Liver (tissue), 3 donors: ENCODE results near the gene TINAG.

Experiments used
- ATF3 ChIP-seq: IDR thresholded peaks from 2 replicates; pipeline ENCODE4 v1.6.1; 2016; ENCODE audit warnings: antibody characterized with exemption
- CTCF ChIP-seq: fragments of 150-350 bp; IDR thresholded peaks from 2 replicates; pipeline ENCODE4 v1.5.1; 2017; ENCODE audit warnings: improper control_type of control experiment, low read depth, low read length; ENCODE audit not compliant: missing input control
- GABPA ChIP-seq, 2 donors: IDR thresholded peaks in 1 of 2; conservative IDR thresholded peaks in 1 of 2; 2 replicates each; pipeline ENCODE4 v1.6.1; 2016; ENCODE audit warnings: antibody characterized with exemption in 2 of 2, mild to moderate bottlenecking in 1 of 2, moderate library complexity in 1 of 2
- MAX ChIP-seq: IDR thresholded peaks from 2 replicates; pipeline ENCODE4 v1.6.1; 2016; ENCODE audit warnings: antibody characterized with exemption
- RAD21 ChIP-seq, 2 donors: IDR thresholded peaks; 2 replicates each; pipeline ENCODE4 v1.6.1; 2016; ENCODE audit warnings: antibody characterized with exemption in 2 of 2, mild to moderate bottlenecking in 2 of 2
- REST ChIP-seq: IDR thresholded peaks from 2 replicates; pipeline ENCODE4 v1.6.1; 2016; ENCODE audit warnings: antibody characterized with exemption, mild to moderate bottlenecking
- RXRA ChIP-seq, 2 donors: IDR thresholded peaks; 2 replicates each; pipeline ENCODE4 v1.6.1; 2017 to 2018; ENCODE audit warnings: antibody characterized with exemption in 2 of 2, mild to moderate bottlenecking in 1 of 2
- TAF1 ChIP-seq: conservative IDR thresholded peaks from 2 replicates; pipeline ENCODE4 v1.6.1; 2016; ENCODE audit warnings: antibody characterized with exemption, mild to moderate bottlenecking
- ZBTB33 ChIP-seq: IDR thresholded peaks from 2 replicates; pipeline ENCODE4 v1.6.1; 2016; ENCODE audit warnings: antibody characterized with exemption
- donor health status: healthy.
- donor health status: healthy.

- no peak for TF ChIP-seq CTCF
- TF ChIP-seq GABPA (IDR thresholded peaks at IDR 0.05 in 1 of 2, conservative IDR thresholded peaks at IDR 0.05 in 1 of 2) = no peak
- no peak for TF ChIP-seq ZBTB33
- TF ChIP-seq ATF3 = no peak
- no peak for TF ChIP-seq RXRA (IDR thresholded peaks at IDR 0.05)
- no peak for TF ChIP-seq REST
- no peak for TF ChIP-seq RAD21 (IDR thresholded peaks at IDR 0.05)
- TF ChIP-seq TAF1 = no peak
- no peak for TF ChIP-seq MAX
These were observed 45.7 kb downstream of the TINAG start for GRCh38 chr6:54353975-54354374.
